Raji (cell line): Measurements from ENCODE around the gene ABCD1.

Source experiments
- POLR2A ChIP-seq: IDR thresholded peaks from 2 replicates; pipeline ENCODE4 v1.6.1; 2011; ENCODE audit warnings: low read depth, low read length, control low read depth; ENCODE audit not compliant: insufficient read depth

ABCD1 gene

DNA sequence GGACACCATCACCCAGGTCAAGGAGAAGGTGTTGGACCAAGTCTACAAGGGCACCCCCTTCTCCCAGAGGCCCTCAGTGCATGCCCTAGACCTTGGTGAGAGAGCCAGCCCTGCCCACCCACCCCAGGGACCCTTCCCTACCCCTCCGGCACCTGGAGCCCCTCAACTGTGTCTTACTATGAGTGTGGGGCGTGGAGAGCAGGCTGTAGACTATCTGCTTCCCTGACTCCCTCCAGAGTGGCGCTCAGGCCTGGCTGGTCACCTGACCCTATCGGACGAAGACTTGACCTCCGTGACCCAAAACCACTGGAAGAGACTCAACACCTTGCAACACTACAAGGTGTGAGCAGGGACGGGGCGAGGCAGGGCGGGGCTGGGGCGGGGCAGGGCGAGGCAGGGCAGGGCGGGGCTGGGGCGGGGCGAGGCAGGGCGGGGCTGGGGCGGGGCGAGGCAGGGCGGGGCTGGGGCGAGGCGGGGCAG, 51.5 kb downstream of the ABCD1 start:
- no peak for TF ChIP-seq POLR2A

DNA sequence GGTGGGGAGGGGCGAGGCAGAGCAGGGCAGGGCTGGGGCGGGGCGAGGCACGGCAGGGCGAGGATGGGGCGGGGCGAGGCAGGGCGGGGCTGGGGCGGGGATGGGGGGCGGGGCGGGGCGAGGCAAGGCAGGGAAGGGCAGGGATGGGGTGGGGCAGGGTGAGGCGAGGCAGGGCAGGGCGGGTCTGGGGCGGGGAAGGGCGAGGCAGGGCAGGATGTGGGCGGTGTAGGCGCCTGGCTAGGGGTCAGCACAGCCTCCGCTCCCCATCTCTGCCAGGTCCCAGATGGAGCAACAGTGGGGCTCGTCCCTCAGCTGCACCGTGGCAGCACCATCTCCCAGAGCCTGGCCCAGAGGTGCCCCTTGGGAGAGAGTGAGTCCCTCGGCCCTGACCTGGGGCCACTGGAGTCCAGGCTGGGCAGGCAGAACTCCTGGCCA, 52.0 kb downstream of the ABCD1 start:
- no peak for TF ChIP-seq POLR2A

DNA sequence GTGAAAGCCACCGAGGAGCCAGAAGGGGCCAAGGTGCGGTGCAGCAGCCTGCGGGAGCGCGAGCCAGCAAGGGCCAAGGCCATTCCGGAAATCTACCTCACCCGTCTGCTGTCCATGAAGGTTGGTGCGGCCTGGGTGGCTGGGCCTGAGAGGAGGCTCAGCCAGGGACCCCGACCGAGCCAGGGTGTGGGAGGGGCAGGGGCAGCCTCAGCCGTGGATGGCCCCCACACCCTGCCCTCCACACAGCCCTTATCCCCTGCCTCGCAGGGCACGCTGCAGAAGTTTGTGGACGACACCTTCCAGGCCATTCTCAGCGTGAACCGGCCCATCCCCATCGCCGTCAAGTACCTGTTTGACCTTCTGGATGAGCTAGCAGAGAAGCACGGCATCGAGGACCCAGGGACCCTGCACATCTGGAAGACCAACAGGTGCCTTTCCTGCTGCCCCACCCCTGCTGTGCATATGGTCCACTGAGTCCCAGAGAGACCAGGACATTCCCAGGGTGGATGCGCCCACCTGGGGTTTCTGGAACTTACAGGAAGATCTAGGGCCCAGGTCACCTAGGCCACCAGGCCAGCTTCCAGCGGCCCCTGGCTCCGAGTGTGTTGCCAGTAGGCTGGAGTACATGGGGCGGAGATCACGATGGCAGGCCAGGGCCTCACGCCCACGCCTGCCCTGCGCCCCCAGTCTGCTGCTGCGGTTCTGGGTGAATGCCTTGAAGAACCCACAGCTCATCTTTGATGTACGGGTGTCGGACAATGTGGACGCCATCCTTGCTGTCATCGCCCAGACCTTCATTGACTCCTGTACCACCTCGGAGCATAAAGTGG, 52.8 kb downstream of the ABCD1 start:
- no peak for TF ChIP-seq POLR2A

DNA sequence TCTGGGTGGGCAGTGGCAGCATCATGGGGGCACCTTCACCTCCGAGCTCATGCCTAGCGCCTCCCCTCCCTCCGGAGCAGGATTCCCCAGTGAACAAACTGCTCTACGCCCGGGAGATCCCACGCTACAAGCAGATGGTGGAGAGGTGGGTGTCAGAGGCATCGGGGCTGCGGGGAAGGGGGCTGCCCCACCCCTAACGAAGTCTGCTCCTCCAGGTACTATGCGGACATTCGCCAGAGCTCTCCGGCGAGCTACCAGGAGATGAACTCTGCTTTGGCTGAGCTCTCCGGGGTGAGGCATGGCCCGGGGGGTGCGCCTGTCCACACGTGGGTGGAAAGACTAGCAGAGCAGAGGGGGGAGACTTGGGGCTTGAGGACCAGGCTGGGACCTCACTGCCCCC, 53.5 kb downstream of the ABCD1 start:
- TF ChIP-seq POLR2A = no peak

DNA sequence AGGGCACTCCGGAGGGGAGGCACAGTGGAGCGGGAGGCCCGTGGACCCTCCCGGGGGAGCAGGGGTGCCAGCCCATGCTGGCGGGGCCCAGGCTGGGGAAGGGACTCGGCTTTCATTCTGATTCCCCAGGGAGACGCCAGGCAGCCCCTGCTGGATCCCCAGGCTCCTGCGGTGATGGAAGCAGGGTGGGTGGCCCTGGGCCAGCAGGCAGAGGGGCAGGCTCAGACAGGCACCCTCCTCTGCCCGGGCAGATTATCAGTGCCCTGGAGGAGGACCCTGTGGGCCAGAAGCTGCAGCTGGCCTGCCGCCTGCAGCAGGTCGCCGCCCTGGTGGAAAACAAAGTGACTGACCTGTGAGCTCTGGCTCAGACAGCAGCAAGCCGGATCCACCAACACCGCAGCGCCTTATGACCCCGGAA, 54.0 kb downstream of the ABCD1 start:
- TF ChIP-seq POLR2A = no peak

DNA sequence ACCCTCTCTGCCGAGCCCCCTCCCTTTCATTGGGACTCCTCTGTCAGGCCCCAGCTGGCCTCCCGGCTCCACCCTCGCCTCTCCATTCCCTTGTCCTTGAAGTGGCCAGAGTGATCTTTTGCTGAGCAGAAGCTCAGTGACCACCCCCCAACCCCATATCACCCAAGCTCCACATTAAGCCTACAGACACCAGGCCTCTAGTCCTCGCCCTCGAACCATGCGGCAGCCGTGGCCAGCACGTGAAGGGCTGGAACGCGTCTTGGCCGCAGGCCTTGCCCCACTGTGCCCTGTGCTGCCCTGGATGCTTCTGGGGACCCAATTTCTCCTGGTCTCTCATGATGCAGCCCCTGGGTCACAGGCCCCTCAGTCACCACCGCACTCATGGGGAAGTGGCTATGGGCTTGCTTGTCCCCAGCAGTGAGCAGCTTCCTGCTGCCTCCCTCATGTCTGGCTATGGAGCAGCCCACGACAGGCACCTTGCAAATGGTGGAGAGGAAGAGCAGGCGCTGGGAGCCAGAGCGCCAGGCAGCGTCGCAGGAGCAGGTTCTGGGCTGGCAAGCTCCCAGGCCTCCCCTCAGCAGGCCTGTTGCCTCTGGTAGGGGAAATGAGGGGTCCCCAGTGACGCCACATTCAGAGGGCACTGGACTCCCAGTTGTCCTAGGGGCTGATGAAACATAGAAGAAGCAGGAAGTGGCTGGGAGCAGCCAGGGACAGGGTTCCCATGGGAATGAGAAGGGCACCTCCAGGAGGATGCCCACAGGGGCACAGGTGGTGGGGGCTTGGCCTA, 55.4 kb downstream of the ABCD1 start:
- TF ChIP-seq POLR2A = no peak

DNA sequence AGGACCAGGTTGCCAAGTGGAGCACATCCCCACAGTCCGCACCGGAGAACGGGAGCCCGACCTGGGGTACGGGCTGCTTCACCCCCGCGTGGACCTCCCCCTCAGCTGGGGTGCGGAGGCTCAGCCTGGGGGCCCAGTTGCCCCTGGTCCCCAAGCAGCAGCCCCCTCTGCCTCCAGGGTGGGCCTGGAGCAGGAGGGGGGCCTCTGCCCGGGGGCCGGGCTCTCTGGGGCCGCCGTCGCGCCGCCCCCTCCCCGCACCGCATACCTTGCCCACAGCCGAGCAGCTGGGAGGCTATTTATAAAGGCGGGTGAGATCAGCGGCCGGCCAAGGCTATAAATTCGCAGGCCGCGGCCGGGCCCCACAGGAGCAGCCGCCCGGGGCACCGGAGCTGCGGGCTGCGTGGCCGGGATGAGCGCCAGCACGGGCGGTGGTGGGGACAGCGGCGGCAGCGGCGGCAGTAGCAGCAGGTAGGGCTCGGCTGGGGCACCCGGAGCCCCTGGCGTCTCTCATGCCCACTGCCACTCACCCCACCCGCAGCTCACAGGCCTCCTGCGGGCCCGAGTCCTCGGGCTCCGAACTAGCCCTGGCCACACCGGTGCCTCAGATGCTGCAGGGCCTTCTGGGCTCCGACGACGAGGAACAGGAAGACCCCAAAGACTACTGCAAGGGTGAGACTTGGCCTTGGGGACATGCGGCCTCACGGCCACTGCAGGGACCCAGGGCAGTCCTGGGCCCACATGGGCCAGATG, 56.2 kb downstream of the ABCD1 start, which contains the start of gene SRPK3:
SRPK3 (plus strand) TSS at position 364 of the 750 bp plus-strand sequence; CDS start at position 410, 46 bp downstream.
- no peak for TF ChIP-seq POLR2A

DNA sequence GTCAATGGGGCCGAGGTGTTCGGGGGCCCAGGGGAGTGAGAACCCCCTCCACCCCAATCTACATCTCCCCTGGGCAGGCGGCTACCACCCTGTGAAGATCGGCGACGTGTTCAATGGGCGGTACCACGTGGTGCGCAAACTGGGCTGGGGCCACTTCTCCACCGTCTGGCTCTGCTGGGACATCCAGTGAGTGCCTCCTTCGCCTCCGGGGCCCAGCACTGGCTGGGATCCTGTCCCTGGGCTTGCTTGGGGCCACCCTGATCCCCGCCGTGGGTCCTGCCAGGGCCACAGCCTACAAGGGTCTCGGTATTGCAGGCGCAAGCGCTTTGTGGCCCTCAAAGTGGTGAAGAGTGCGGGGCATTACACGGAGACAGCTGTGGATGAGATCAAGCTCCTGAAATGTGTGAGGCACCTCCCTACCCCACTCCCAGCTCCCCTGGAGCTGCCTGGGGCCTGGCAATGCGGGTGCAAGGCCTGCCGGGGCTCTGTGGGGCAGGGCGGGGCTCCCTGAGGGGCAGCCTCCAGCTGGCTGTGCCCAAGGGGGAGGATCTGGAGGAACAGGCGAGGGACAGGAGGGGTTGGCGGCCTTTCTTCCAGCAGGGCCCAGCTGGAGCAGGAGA, 56.9 kb downstream of the ABCD1 start:
- no peak for TF ChIP-seq POLR2A

DNA sequence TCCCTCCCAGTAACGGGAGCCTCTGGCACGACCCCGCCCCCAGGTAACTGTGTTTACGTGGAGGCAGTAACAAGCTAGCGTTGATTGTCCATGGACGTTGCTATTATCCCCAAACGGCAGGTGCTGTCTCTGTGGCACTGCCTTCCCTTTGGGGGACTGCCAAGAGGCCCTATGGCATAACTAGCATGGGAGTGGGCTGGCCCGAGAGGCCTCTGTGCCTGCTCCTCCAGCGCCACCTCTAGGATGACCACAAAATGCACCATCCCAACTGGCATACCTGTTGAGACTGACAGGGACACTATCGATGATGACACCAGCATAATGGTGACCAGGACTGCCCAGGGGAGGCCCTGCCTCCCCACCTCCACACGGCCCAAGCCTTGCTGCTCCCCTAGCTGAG, 57.7 kb downstream of the ABCD1 start:
- TF ChIP-seq POLR2A = no peak

DNA sequence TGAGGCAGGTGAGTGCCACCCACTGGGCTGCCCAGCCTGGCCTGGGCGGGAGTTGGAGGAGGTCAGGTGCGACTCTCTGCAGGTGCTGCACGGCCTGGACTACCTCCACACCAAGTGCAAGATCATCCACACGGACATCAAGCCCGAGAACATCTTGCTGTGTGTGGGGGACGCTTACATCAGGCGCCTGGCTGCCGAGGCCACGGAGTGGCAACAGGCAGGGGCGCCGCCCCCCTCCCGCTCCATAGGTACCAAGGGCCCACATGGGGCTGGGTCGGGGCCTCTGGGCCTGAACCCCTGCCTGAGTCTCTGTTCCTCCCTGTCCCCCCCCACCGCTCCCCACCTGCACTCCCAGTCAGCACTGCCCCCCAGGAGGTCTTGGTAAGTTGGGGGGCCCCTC, 58.2 kb downstream of the ABCD1 start:
- TF ChIP-seq POLR2A = no peak

DNA sequence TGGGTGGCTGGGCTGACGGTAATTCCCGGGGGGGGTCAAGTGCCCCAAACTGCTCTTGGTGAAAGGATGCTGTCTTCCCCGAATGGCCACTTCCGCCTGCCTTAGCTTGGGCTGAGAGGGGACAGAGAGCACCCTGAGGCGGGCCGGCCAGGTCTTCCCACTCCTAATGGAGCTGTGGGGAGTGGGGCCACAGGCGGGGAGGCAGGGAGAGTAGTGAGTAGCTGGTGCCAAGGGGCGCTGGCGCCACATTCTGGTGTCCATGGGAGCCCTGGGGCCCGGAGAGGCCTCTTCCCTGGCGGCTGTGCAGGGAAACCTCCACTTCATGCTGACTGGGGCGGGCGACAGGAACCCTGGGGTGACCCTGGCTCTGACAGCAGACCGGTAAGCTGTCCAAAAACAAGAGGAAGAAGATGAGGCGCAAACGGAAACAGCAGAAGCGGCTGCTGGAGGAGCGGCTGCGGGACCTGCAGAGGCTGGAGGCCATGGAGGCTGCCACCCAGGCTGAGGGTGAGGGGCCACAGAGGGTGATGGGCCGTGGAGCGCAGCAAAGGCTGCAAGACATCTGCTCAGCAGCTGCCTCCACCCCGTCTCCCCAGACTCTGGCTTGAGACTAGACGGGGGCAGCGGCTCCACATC, 58.8 kb downstream of the ABCD1 start:
- no peak for TF ChIP-seq POLR2A

DNA sequence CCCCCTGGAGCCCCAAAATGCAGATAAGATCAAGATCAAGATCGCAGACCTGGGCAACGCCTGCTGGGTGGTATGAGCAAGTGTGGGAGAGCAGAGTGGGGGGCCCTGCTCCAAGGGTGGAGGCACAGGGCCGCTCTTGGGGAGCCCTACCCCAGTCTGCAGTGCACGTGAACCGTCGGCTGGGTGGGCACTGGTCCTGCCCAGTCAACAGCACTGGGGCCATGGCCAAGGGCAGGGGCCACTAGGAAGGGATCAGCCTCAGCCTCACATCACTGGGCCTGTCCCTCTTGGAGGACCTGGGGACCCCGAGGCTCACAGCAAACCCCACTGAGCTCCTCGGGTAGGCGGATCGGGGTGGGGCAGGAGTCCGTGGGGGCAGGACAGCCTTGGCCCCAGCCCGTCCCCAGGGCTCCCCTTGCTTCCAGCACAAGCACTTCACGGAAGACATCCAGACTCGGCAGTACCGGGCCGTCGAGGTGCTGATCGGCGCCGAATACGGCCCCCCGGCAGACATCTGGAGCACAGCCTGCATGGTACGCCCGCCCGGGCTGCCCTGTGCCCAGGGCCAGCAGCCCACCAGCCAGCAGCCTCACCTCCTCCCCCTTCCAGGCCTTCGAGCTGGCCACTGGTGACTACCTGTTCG, 59.8 kb downstream of the ABCD1 start:
- no peak for TF ChIP-seq POLR2A

DNA sequence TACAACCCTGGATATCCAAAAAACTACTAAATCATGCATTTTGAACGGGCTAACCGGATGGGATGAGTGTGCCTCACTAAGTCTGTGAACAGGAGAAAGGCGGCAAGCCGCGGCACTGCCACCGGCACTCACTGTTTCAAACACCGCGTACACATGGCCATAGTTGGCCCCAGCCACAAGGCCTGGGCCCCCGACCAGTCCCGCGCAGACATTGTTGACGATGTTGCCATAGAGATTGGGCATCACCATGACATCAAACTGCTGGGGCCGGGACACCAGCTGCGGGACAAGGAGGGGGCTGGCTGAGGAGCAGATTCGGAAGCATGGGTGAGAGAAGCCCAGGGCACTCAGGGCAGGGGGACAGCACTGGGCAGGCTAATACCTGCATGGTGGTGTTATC, 62.0 kb downstream of the ABCD1 start:
- no peak for TF ChIP-seq POLR2A

DNA sequence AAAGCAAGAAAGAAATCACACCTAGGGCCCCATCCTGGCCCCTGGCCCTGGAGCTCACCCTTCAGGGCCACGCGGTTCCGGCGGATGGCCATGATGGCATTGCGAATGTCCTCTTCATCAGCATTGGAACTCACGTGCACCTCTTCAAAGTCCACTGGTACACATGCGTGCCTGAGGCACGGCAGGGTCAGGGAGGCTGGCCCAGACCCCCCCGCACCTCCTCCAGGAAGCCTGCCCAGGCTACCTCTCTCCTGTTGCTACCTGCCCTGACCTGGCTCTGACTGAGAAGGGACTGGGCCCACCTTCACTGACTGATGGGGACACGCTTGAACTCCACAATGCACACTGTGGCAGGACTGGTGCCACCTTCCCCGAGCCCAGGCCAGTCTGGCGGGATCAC, 65.0 kb downstream of the ABCD1 start:
- TF ChIP-seq POLR2A = no peak

DNA sequence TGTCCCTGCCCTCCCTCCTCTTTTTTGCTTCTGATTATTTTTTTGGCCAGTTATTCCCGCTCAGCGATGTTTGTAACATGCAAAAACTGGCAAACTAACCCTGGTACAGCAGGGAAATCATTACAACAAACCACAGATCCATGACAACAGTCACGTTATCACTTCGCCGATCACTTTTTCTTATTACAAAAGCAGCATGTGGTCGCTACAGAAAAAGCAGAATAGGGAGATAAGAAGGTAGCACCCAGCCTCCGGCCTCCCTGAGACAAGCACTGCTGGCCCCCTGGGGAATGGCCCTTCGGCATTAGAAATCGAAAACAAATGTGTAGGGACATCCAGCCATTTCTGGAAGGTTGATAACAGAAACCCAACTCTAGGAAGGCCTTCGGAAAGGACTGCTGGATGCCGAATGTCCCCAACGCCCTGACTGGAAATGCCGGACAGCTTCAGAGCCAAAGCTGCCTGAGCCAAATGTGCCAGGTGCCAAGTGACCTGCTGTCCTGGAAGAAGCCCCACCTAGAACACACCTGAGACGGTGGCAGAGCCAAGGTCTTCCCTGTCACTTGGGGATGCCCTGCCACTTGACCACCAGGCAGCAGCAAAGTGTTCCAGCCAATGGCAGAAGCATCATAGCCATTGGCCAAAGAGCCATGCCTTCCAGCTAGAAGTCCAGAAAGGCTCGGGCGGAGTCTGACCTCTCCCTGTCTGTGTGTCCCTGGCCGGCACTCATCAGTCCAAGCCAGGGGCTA, 66.6 kb downstream of the ABCD1 start:
- TF ChIP-seq POLR2A = no peak
